SK-N-MC (cell line): ENCODE results near the gene IGLON5.

Experiments used
- EZH2 ChIP-seq: fragments of 200-600 bp; sonication (generic); IDR thresholded peaks from one replicate; pipeline ENCODE4 v1.6.1; 2017; ENCODE audit warnings: antibody characterized with exemption
- FOXP2 ChIP-seq: optimal IDR thresholded peaks from 2 replicates; pipeline ENCODE3; 2011; ENCODE audit warnings: mild to moderate bottlenecking, moderate library complexity; ENCODE audit not compliant: insufficient read depth; ENCODE audit errors: extremely low read length, control extremely low read depth

DNA sequence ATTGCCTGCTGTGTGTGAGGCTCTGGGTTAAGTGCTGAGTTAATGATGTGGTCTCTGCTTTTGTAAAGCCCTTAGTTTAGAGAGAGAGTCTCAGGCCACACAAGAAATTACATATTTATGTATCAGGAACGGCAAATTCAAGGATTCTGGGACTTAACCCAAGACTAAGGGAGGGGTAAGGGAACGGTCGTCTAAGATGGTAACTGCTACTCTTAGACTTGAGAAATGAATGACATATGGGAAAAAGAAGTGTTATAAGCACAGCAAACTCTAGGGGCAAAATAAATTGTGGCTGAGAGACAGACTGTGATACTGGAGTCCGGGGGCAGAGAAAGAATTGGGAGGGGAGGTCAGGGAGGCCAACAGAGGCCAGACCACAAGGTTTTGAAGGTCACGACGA, 20.3 kb downstream of the IGLON5 start:
- TF ChIP-seq EZH2 = no peak
- no peak for TF ChIP-seq FOXP2
